T-helper 17 cell (primary cell): ENCODE results near the gene ADIPOQ. TPM values are rescaled to one million over a fixed set of nuclear protein-coding genes. Genes with fewer than 3 reads are reported as not detected.

Experiments
- total RNA-seq, 4 donors: library from RNA in 2 of 4; stranded (reverse) in 2 of 4; gene quantifications; one replicate each; pipeline ENCODE4 v1.2.3 and lab custom pipeline; 2022 to 2026

ADIPOQ gene
- total RNA-seq, 2 donors from 2014 or later, result not detected

Other genes with a start within 250 kb of the ADIPOQ start
- not detected for gene AHSG, start 229.7 kb upstream of the ADIPOQ start, total RNA-seq
- not detected for gene FETUB, start 202.3 kb upstream of the ADIPOQ start, total RNA-seq
- not detected for gene HRG, start 176.7 kb upstream of the ADIPOQ start, total RNA-seq
- gene KNG1, start 125.4 kb upstream of the ADIPOQ start, total RNA-seq, result not detected
- 100 to 1,000 TPM; 874 to 882 TPM for gene EIF4A2, start 59.1 kb upstream of the ADIPOQ start, total RNA-seq
- 10 to 100 TPM; 11.6 to 14.5 TPM for gene RFC4, start 36.2 kb upstream of the ADIPOQ start, total RNA-seq
- gene ST6GAL1, start 87.8 kb downstream of the ADIPOQ start, total RNA-seq, result 100 to 1,000 TPM; 109 to 134 TPM